GM19468 (cell line): ENCODE results near the gene RAB6B.

Experiments
- ATAC-seq: cut with Tn5 transposase; IDR thresholded peaks from one replicate; pipeline ENCODE4 v1.9.1; 2021; ENCODE audit warnings: mild to moderate bottlenecking, moderate library complexity, moderate number of reproducible peaks; ENCODE audit not compliant: unreplicated experiment; ENCODE audit errors: extremely low read depth

The RAB6B gene

GRCh38 chr3:133895208-133896001 is at the start of gene RAB6B:
Gene RAB6B (minus strand): TSS chr3:133895882. CDS start chr3:133895466, 416 bp downstream.
- no peak for ATAC-seq

GRCh38 chr3:133944641-133945380 is 49.1 kb upstream of the RAB6B start:
- ATAC-seq, result no peak

GRCh38 chr3:133944181-133944580 is 48.5 kb upstream of the RAB6B start:
- ATAC-seq, result no peak

GRCh38 chr3:133943639-133944141 is 48.0 kb upstream of the RAB6B start:
- no peak for ATAC-seq

- no peak for ATAC-seq
These were observed 47.4 kb upstream of the RAB6B start for GRCh38 chr3:133943031-133943535.

GRCh38 chr3:133941415-133941821 is 45.7 kb upstream of the RAB6B start:
- no peak for ATAC-seq

- ATAC-seq, result no peak
These were observed 44.9 kb upstream of the RAB6B start for GRCh38 chr3:133940536-133940935.

- no peak for ATAC-seq
These were observed 43.8 kb upstream of the RAB6B start for GRCh38 chr3:133939463-133939835.

- no peak for ATAC-seq
These were observed 43.2 kb upstream of the RAB6B start for GRCh38 chr3:133938770-133939462.

GRCh38 chr3:133937756-133938601 is 42.3 kb upstream of the RAB6B start:
- no peak for ATAC-seq

GRCh38 chr3:133937061-133937686 is 41.5 kb upstream of the RAB6B start:
- no peak for ATAC-seq

- ATAC-seq, result no peak
These were observed 40.4 kb upstream of the RAB6B start for GRCh38 chr3:133935843-133936769.

GRCh38 chr3:133934996-133935842 is 39.5 kb upstream of the RAB6B start:
- ATAC-seq, result no peak

- ATAC-seq, result no peak
These were observed 38.6 kb upstream of the RAB6B start for GRCh38 chr3:133934073-133934970.

GRCh38 chr3:133933097-133934024 is 37.7 kb upstream of the RAB6B start:
- no peak for ATAC-seq
